Measurements from ENCODE around the gene PRDM13. TPM values are rescaled to one million over a fixed set of nuclear protein-coding genes. Genes with fewer than 3 reads are reported as not detected.
"Not testable (repeated sequence)": the region's sequence is repeated elsewhere in the genome, so short reads cannot be mapped to it uniquely, and the experiment has no call there.

Gene PRDM13
- total RNA-seq, 1 donor = not detected

DNA sequence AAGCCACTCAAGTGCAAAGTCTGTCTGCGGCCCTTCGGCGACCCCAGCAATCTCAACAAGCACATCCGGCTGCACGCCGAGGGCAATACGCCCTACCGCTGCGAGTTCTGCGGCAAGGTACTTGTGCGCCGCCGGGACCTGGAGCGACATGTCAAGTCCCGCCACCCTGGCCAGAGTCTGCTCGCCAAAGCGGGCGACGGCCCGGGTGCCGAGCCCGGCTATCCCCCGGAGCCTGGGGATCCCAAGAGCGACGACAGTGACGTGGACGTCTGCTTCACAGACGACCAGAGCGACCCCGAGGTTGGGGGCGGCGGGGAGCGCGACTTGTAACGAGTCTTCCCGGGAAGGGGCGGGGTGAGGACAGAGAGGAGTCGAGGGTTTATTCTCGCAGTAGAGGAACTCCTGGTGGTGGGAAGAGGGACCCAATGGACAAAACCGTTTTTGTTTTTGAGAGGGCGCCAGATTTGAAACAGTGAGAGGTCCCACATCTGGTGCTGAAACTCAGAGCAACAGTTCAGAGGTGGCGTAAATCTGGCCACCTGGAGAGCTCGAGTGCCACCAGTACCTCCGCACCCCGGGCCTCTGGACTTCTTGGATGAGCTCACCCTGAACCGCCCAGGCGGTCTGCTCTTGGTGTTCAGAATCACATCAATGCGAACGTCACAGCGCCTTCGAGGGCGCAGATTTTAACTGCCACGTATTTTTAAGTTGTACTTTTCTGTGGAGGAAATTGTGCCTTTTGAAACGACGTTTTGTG is 8.0 kb downstream of the PRDM13 start:
- TF ChIP-seq, protein P1, sequence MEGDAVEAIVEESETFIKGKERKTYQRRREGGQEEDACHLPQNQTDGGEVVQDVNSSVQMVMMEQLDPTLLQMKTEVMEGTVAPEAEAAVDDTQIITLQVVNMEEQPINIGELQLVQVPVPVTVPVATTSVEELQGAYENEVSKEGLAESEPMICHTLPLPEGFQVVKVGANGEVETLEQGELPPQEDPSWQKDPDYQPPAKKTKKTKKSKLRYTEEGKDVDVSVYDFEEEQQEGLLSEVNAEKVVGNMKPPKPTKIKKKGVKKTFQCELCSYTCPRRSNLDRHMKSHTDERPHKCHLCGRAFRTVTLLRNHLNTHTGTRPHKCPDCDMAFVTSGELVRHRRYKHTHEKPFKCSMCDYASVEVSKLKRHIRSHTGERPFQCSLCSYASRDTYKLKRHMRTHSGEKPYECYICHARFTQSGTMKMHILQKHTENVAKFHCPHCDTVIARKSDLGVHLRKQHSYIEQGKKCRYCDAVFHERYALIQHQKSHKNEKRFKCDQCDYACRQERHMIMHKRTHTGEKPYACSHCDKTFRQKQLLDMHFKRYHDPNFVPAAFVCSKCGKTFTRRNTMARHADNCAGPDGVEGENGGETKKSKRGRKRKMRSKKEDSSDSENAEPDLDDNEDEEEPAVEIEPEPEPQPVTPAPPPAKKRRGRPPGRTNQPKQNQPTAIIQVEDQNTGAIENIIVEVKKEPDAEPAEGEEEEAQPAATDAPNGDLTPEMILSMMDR (IDR thresholded peaks at IDR 0.05; ENCODE audit: insufficient read depth, low read depth, low read length) = no peak
- H3K4me3 ChIP-seq (ENCODE audit: low read depth, low read length) = peak overlapping the region; percentile 30
- DNase-seq (ENCODE audit: low read depth) = no peak

GRCh38 chr6:99617131-99617530 is 10.5 kb downstream of the PRDM13 start:
- no peak overlapping the region for H3K4me3 ChIP-seq (ENCODE audit: low read depth, low read length)
- no peak for DNase-seq (ENCODE audit: low read depth)
- TF ChIP-seq, protein P1 (IDR thresholded peaks at IDR 0.05; ENCODE audit: insufficient read depth, low read depth, low read length) = no peak

DNA sequence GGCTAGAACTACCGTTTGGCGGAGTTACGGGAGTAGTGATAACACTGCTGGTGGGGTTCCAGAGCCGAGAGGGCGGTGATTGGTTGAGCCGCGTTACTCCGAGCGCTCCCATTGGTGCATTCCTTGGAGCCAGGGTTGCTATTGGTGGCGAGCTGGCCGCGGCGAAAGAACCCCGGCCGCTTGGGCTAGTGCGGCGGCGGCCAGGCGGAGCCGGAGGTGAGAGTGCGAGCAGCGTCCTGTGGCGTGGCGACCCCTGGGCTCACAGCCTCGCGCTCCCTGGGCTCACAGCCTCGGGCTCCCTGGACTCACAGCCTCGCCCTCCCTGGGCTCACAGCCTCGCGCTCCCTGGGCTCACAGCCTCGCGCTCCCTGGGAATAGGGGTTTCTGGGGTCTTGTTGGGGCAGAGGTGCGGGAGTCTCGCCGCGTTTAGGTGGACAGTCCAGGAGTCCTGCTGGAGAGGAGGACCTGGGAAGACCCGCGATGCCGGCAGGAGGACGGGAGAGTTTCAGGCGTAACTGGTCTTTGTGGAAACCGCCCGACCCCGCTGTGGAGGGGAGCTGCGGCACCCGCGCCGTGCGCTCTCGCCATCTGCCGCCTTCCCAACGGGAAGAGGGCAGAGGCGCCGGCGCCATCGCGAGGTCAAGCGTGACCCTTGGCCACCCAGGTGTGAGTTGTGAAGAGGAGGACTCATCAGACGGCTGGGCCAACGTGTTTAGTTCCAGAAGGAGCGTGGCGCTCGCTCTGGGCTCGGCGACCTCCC is 12.2 kb downstream of the PRDM13 start:
- no peak for DNase-seq (ENCODE audit: low read depth)
- TF ChIP-seq, protein P1 (IDR thresholded peaks at IDR 0.05; ENCODE audit: insufficient read depth, low read depth, low read length) = no peak
- H3K4me3 ChIP-seq (ENCODE audit: low read depth, low read length) = no peak overlapping the region

GRCh38 chr6:99619409-99619762 is 12.8 kb downstream of the PRDM13 start:
- TF ChIP-seq, protein P1 (IDR thresholded peaks at IDR 0.05; ENCODE audit: insufficient read depth, low read depth, low read length) = no peak
- no peak for DNase-seq (ENCODE audit: low read depth)
- H3K4me3 ChIP-seq (ENCODE audit: low read depth, low read length) = no peak overlapping the region

GRCh38 chr6:99622044-99622443 is 15.4 kb downstream of the PRDM13 start:
- not testable (repeated sequence) for DNase-seq (ENCODE audit: low read depth); H3K4me3 ChIP-seq (ENCODE audit: low read depth, low read length)

- H3K4me3 ChIP-seq (ENCODE audit: low read depth, low read length) = no peak overlapping the region
- TF ChIP-seq, protein P1 (IDR thresholded peaks at IDR 0.05; ENCODE audit: insufficient read depth, low read depth, low read length) = no peak
- DNase-seq (ENCODE audit: low read depth) = no peak
Observed at GRCh38 chr6:99629293-99629692, 22.7 kb downstream of the PRDM13 start.

DNA sequence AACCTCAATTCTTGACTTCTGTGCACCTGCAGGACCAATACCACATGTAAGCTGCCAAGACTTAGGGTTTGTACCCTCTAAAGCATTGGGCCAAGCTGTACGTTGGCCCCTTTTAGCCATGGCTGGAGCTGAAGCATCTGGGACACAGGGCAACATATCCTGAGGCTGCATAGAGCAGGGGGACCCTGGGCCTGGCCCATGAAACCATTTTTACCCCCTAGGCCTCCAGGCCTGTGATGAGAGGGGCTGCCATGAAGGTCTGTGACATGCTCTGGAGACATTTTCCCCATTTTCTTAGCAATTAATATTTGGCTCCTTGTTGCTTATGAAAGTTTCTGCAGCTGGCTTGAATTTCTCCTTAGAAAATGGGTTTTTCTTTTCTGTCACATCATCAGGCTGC is 31.0 kb downstream of the PRDM13 start:
- H3K4me3 ChIP-seq (ENCODE audit: low read depth, low read length) = no peak overlapping the region
- TF ChIP-seq, protein P1 (IDR thresholded peaks at IDR 0.05; ENCODE audit: insufficient read depth, low read depth, low read length) = no peak
- DNase-seq (ENCODE audit: low read depth) = no peak

- DNase-seq (ENCODE audit: low read depth) = not testable (repeated sequence)
Observed at GRCh38 chr6:99638358-99638757, 31.7 kb downstream of the PRDM13 start.

More at GRCh38 chr6:99638358-99638757, 31.7 kb downstream of the PRDM13 start:
- H3K4me3 ChIP-seq (ENCODE audit: low read depth, low read length) = not testable (repeated sequence)
